Measurements from ENCODE around the gene MARVELD1. TPM values are rescaled to one million over a fixed set of nuclear protein-coding genes. Genes with fewer than 3 reads are reported as not detected.

The MARVELD1 gene
- total and polyA plus RNA-seq, 2 of the 13 experiments (the other 11 are each of a cell fraction or from before 2014, with no cell fraction given) = not detected

DNA sequence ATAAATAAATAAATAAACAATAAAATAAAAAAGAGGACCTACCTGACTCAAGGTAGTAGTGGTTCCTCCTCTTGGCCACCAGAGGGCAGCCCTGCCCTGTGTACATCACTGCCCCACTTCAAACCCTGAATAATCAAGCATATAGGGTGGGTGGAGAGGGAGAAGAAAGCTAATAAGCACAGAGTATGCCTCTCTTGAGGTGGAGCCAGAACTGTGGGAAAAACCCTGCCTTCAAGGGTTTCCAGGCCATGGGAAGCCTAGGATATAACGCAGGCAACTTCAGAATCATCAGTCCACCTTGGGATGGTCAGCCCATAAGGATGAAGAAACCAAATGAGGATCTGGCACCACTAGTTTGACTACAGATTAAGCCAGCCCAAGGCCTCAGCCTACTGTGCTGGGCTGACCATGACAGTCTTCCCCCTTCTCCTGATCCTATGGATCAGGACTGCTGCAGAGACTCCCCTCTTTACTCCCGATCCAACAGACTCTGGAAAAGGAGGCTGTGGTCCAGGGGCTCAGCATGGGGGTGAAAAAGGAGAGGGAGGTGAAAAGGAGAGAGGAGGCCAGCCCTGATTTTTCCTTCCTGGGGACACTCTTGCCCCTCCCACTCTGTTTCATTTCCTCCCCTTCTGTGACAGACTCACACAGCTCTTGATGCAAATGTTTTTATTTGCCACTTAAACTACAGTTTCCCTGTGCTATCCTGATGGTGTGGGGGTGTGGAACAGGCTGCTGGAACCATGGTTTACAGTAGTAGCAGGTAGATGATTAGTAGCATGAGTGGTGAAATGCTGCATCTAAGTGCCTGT is 36.6 kb upstream of the MARVELD1 start (continued):
- TF ChIP-seq, protein P1, sequence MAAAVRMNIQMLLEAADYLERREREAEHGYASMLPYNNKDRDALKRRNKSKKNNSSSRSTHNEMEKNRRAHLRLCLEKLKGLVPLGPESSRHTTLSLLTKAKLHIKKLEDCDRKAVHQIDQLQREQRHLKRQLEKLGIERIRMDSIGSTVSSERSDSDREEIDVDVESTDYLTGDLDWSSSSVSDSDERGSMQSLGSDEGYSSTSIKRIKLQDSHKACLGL (CRISPR knock-in tag; IDR thresholded peaks at IDR 0.05) = no peak
- TF ChIP-seq, protein P2, sequence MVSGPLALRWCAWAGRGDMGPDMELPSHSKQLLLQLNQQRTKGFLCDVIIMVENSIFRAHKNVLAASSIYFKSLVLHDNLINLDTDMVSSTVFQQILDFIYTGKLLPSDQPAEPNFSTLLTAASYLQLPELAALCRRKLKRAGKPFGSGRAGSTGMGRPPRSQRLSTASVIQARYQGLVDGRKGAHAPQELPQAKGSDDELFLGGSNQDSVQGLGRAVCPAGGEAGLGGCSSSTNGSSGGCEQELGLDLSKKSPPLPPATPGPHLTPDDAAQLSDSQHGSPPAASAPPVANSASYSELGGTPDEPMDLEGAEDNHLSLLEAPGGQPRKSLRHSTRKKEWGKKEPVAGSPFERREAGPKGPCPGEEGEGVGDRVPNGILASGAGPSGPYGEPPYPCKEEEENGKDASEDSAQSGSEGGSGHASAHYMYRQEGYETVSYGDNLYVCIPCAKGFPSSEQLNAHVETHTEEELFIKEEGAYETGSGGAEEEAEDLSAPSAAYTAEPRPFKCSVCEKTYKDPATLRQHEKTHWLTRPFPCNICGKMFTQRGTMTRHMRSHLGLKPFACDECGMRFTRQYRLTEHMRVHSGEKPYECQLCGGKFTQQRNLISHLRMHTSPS (CRISPR knock-in tag; IDR thresholded peaks at IDR 0.05; ENCODE audit: low read depth) = no peak
- TF ChIP-seq, protein P3, sequence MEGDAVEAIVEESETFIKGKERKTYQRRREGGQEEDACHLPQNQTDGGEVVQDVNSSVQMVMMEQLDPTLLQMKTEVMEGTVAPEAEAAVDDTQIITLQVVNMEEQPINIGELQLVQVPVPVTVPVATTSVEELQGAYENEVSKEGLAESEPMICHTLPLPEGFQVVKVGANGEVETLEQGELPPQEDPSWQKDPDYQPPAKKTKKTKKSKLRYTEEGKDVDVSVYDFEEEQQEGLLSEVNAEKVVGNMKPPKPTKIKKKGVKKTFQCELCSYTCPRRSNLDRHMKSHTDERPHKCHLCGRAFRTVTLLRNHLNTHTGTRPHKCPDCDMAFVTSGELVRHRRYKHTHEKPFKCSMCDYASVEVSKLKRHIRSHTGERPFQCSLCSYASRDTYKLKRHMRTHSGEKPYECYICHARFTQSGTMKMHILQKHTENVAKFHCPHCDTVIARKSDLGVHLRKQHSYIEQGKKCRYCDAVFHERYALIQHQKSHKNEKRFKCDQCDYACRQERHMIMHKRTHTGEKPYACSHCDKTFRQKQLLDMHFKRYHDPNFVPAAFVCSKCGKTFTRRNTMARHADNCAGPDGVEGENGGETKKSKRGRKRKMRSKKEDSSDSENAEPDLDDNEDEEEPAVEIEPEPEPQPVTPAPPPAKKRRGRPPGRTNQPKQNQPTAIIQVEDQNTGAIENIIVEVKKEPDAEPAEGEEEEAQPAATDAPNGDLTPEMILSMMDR (CRISPR knock-in tag; IDR thresholded peaks at IDR 0.05) = peak; percentile 82

DNA sequence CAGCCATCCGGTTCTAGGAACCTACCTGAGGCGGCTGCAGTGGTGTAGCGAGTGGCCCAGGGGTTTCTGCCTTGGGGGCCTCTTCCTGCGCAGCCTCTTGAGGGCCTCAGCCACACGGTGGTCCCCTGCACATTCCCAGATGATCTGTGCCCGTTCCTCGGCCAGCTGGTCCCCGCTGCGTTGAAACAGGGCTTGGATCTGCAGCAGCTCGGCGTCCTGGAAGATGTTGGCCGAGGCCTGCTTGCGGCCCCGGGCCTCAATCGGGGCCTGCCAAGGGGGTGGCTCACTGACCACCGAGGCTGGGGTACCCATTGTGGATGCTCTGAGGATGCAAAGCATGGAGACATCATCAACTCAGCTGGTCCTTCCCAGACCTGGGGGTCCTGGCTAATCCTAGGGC is 33.9 kb upstream of the MARVELD1 start:
- no peak overlapping the region for H3K27ac ChIP-seq (ENCODE audit: extremely low read length, insufficient read depth, low read length)
- 100% methylated on average over 1 of the region's 16 CpGs for WGBS (ENCODE audit: low lambda C conversion rate)
- H3K36me3 ChIP-seq (replicated peaks in 1 of 2; ENCODE audit: control insufficient read depth in 1 of 2, insufficient read depth in 2 of 2, low read length in 2 of 2) = peaks cover 19 to 64% of the 10 kb centered on the region in 2 experiments
- intact Hi-C loops (cut with micrococcal nuclease; ENCODE audit: unreplicated experiment) (no loop called here), in situ Hi-C loops (cut with HindIII; ENCODE audit: extremely low pct_ligation_motif_present, low pct_unique_long_range_greater_than_20kb) (loop anchor here (5.0 kb wide), 1 partner anchor 53 kb away; no protein-coding TSS in a partner anchor)
- H3K27me3 ChIP-seq (ENCODE audit: control insufficient read depth in 1 of 2, insufficient read depth in 2 of 2, low read length in 2 of 2) = no peaks in the 10 kb centered on the region; a peak in 1 of 5 replicates
- no TSS peak for BruUV-seq (replicated peaks)
- DNase-seq (ENCODE audit: low spot score) = no peak
- no peak overlapping the region for H3K4me2 ChIP-seq (ENCODE audit: low read depth, low read length)
- FAIRE-seq = no peak
- no peak overlapping the region for H3K9ac ChIP-seq (ENCODE audit: insufficient read depth, low read depth, low read length)
- POLR2A ChIA-PET = interaction anchor here (0.5 kb wide), 1 partner anchor 54 kb away, joined by 3 read pairs; no protein-coding TSS in a partner anchor
- CTCF ChIA-PET (ENCODE audit: low intra/inter-chr PET ratio, low total read pairs) = no interaction called here
- no peak for ATAC-seq
- no peak overlapping the region for H2AFZ ChIP-seq (ENCODE audit: low read length)
- H3K79me2 ChIP-seq (ENCODE audit: insufficient read depth, low read length) = peaks cover 43% of the 10 kb centered on the region
- no peak overlapping the region for H3K4me3 ChIP-seq (replicated peaks in 1 of 3; ENCODE audit: insufficient read depth in 1 of 3, low read depth in 2 of 3, low read length in 3 of 3)
- no peaks in the 10 kb centered on the region for H3K9me3 ChIP-seq (ENCODE audit: low read length)
- peak; percentile 56; the same call in 1 of the 2 replicates for TF ChIP-seq RBFOX2 (IDR thresholded peaks at IDR 0.05; ENCODE audit: low read depth, low read length)
- no peak for TF ChIP-seq FOXP1 (IDR thresholded peaks at IDR 0.05)
- no peak for TF ChIP-seq FOXP1 (CRISPR knock-in tag; IDR thresholded peaks at IDR 0.05)
- TF ChIP-seq AGO2 (optimal IDR thresholded peaks at IDR 0.05; ENCODE audit: low read depth, low read length) = peak; percentile 66
- H3K4me1 ChIP-seq (ENCODE audit: insufficient read depth, low read length) = peaks cover 29% of the 10 kb centered on the region
- peaks cover 32% of the 10 kb centered on the region for H4K20me1 ChIP-seq (ENCODE audit: insufficient read depth, low read length)

Measured in HepG2 (cell line).